HepG2 (cell line): ENCODE measurements around the gene ZNF697. TPM values are rescaled to one million over a fixed set of nuclear protein-coding genes. Genes with fewer than 3 reads are reported as not detected.

Experiments
- ATAC-seq: fragments of 200-7000 bp; cut with Tn5 transposase; 3 replicates; pipeline ENCODE4 v1.9.1; 2020; ENCODE audit warnings: mild to moderate bottlenecking, moderate library complexity
- BruUV-seq: library from RNA; stranded (reverse); fragments of 400-500 nt; replicated peaks from 2 replicates; lab custom pipeline; 2021; lab: Mats Ljungman, UMichigan
- CTCF ChIA-PET: fragments of 300-600 bp; formaldehyde crosslinking; extraction: SDS; loops from one replicate; lab custom pipeline; 2021; ENCODE audit warnings: low total read pairs, inconsistent platforms, low intra/inter-chr PET ratio; lab: Yijun Ruan, JAX
- POLR2A ChIA-PET: fragments of 350-600 bp; sonication (Branson Sonifier 250); formaldehyde crosslinking; loops from one replicate; lab custom pipeline; 2020; ENCODE audit warnings: antibody characterized with exemption, inconsistent platforms; lab: Yijun Ruan, JAX
- DNase-seq: peaks from one replicate; pipeline ENCODE4 v3.0.0-alpha.2; 2015; ENCODE audit warnings: low spot score
- FAIRE-seq: peaks from 3 replicates; lab custom pipeline; 2011; peaks lifted over from hg19 to GRCh38; lab: Jason Lieb, UNC
- H2AFZ ChIP-seq: one replicate; pipeline ENCODE4 v1.6.1; 2011; ENCODE audit warnings: low read length, inconsistent platforms
- H3K27ac ChIP-seq: fragments of 300-600 bp; 3 replicates; pipeline ENCODE4 v1.8.0; 2011; ENCODE audit warnings: mixed run types, mild to moderate bottlenecking, mixed read lengths, low read length, inconsistent platforms; ENCODE audit not compliant: insufficient read depth; ENCODE audit errors: extremely low read length
- H3K27me3 ChIP-seq, 2 experiments: fragments of 200-600 bp in 1 of 2; 2 replicates in 1 of 2; 3 replicates in 1 of 2; pipeline versions ENCODE4 v1.6.0 to v1.8.0; 2011; ENCODE audit warnings: low read length in 2 of 2, mild to moderate bottlenecking in 2 of 2, moderate library complexity in 2 of 2, inconsistent platforms in 1 of 2; ENCODE audit not compliant: insufficient read depth in 2 of 2, control insufficient read depth in 1 of 2
- H3K36me3 ChIP-seq, 2 experiments: fragments of 200-600 bp in 1 of 2; replicated peaks in 1 of 2; 2 replicates in 1 of 2; 3 replicates in 1 of 2; pipeline versions ENCODE4 v1.5.1 to v1.8.0; 2011; ENCODE audit warnings: low read length in 2 of 2, inconsistent platforms in 1 of 2; ENCODE audit not compliant: insufficient read depth in 2 of 2, control insufficient read depth in 1 of 2
- H3K4me1 ChIP-seq: 2 replicates; pipeline ENCODE4 v1.5.1; 2012; ENCODE audit warnings: low read length, inconsistent platforms; ENCODE audit not compliant: insufficient read depth
- H3K4me2 ChIP-seq: 2 replicates; pipeline ENCODE4 v1.6.0; 2011; ENCODE audit warnings: low read depth, low read length, inconsistent platforms
- H3K4me3 ChIP-seq, 3 experiments: fragments of 200-600 bp in 1 of 3; sonication (generic), shearing (Covaris generic) in 1 of 3; replicated peaks in 1 of 3; 2 replicates each; pipeline ENCODE4 v1.5.1; 2011 to 2016; ENCODE audit warnings: low read length in 3 of 3, inconsistent platforms in 2 of 3, low read depth in 2 of 3, mild to moderate bottlenecking in 2 of 3, control low read depth in 1 of 3, mixed read lengths in 1 of 3; ENCODE audit not compliant: insufficient read depth in 1 of 3
- H3K79me2 ChIP-seq: one replicate; pipeline ENCODE4 v1.6.1; 2011; ENCODE audit warnings: low read length, inconsistent platforms; ENCODE audit not compliant: insufficient read depth
- H3K9ac ChIP-seq: 2 replicates; pipeline ENCODE4 v1.6.0; 2011; ENCODE audit warnings: mild to moderate bottlenecking, low read depth, low read length, inconsistent platforms; ENCODE audit not compliant: insufficient read depth
- H3K9me3 ChIP-seq: 2 replicates; pipeline ENCODE4 v1.5.1; 2012; ENCODE audit warnings: mild to moderate bottlenecking, low read length
- H4K20me1 ChIP-seq: 2 replicates; pipeline ENCODE4 v1.6.0; 2011; ENCODE audit warnings: inconsistent platforms, mild to moderate bottlenecking, low read length, moderate library complexity; ENCODE audit not compliant: insufficient read depth
- ARHGAP35 ChIP-seq: sonication (generic); formaldehyde crosslinking; IDR thresholded peaks from 2 replicates; pipeline ENCODE4 v1.9.0; 2022; ENCODE audit warnings: mild to moderate bottlenecking, inconsistent platforms, moderate library complexity, missing genetic modification reagents, borderline replicate concordance
- FOSL2 ChIP-seq: sonication (generic); formaldehyde crosslinking; IDR thresholded peaks from 2 replicates; pipeline ENCODE4 v1.4.0; 2020; ENCODE audit warnings: missing genetic modification reagents
- HIC2 ChIP-seq: sonication (generic); formaldehyde crosslinking; IDR thresholded peaks from 2 replicates; pipeline ENCODE4 v1.9.0; 2022; ENCODE audit warnings: low read depth, missing genetic modification reagents
- JARID2 ChIP-seq: sonication (generic); formaldehyde crosslinking; IDR thresholded peaks from 2 replicates; pipeline ENCODE4 v1.8.1; 2023; ENCODE audit warnings: missing genetic modification reagents, inconsistent platforms; ENCODE audit not compliant: insufficient replicate concordance
- KDM3A ChIP-seq: IDR thresholded peaks from 2 replicates; pipeline ENCODE4 v1.6.1; 2018; ENCODE audit warnings: low read depth, missing compliant biosample characterization
- KLF6 ChIP-seq: IDR thresholded peaks from 2 replicates; pipeline ENCODE4 v1.8.0; 2016; ENCODE audit warnings: missing biosample characterization, missing genetic modification reagents
- STAG1 ChIP-seq: sonication (generic); formaldehyde crosslinking; IDR thresholded peaks from 2 replicates; pipeline ENCODE4 v1.4.0; 2020; ENCODE audit warnings: missing genetic modification reagents
- TOE1 ChIP-seq: sonication (generic); formaldehyde crosslinking; IDR thresholded peaks from 2 replicates; pipeline ENCODE4 v1.4.0; 2020; ENCODE audit warnings: mild to moderate bottlenecking, missing genetic modification reagents
- ZNF235 ChIP-seq: sonication (generic); formaldehyde crosslinking; IDR thresholded peaks from 2 replicates; pipeline ENCODE4 v1.8.1; 2023; ENCODE audit warnings: mild to moderate bottlenecking, missing genetic modification reagents, borderline replicate concordance
- ZNF263 ChIP-seq: sonication (generic); formaldehyde crosslinking; IDR thresholded peaks from 2 replicates; pipeline ENCODE4 v1.4.0; 2020; ENCODE audit warnings: missing genetic modification reagents
- ZNF605 ChIP-seq: sonication (generic); formaldehyde crosslinking; IDR thresholded peaks from 2 replicates; pipeline ENCODE4 v1.8.0; 2022; ENCODE audit warnings: mild to moderate bottlenecking, missing genetic modification reagents
- ZNF609 ChIP-seq: sonication (generic); formaldehyde crosslinking; IDR thresholded peaks from 2 replicates; pipeline ENCODE4 v1.4.0; 2020; ENCODE audit warnings: mild to moderate bottlenecking, missing genetic modification reagents, borderline replicate concordance
- ZNF773 ChIP-seq: sonication (generic); formaldehyde crosslinking; IDR thresholded peaks from 2 replicates; pipeline ENCODE4 v1.4.0; 2020; ENCODE audit warnings: missing genetic modification reagents, borderline replicate concordance
- WGBS: methylation state at CpG from one replicate; pipeline ENCODE4 v1.1.6; 2017; ENCODE audit warnings: low lambda C conversion rate; 5-methylcytosine and 5-hydroxymethylcytosine counted together
- in situ Hi-C: cut with HindIII; loops from 2 replicates; pipeline ENCODE4 v1.10.0; 2017; ENCODE audit warnings: low pct_unique_long_range_greater_than_20kb; ENCODE audit not compliant: extremely low pct_ligation_motif_present
- intact Hi-C: fragments of 100-400 bp; cut with micrococcal nuclease; formaldehyde crosslinking; loops from one replicate; pipeline ENCODE4 v1.10.0; 2022; ENCODE audit not compliant: unreplicated experiment
- polyA plus RNA-seq, 8 experiments: library from polyadenylated mRNA; depleted of rRNA in 3 of 8; stranded (reverse) in 7 of 8; unstranded in 1 of 8; fragments of >200 nt; fragmentation: Illumina TruSeq in 4 of 8; extraction: Trizol in 4 of 8; gene quantifications; 2 replicates each; pipeline versions ENCODE4 v1.2.1 to v1.2.3, GENCODE V29; 2011 to 2016; ENCODE audit warnings: low read depth in 4 of 8, missing spikeins in 1 of 8, mixed read lengths in 1 of 8; ENCODE audit not compliant: insufficient read depth in 1 of 8
- total RNA-seq, 5 experiments: library from RNA; depleted of rRNA; stranded (reverse); fragments of >200 nt; fragmentation: Illumina TruSeq; extraction: Trizol; gene quantifications; 2 replicates each; pipeline ENCODE4 v1.2.3, GENCODE V29; 2016; ENCODE audit warnings: low read depth in 1 of 5

ZNF697 gene
- total and polyA plus RNA-seq, 2 of the 13 experiments (the other 11 are each of a cell fraction or from before 2014, with no cell fraction given): 2.3 to 7.1 TPM

GRCh38 chr1:119600561-119600960 lies 47.5 kb downstream of the ZNF697 start (continued):
- TF ChIP-seq ZNF609: no peak

- H3K27me3 ChIP-seq: no peaks in the 10 kb centered on the region
- no peaks in the 10 kb centered on the region for H3K79me2 ChIP-seq
- no peaks in the 10 kb centered on the region for H3K36me3 ChIP-seq
- no TSS peak for BruUV-seq
- CTCF ChIA-PET: no interaction called here
- in situ Hi-C loops: no loop called here
- TF ChIP-seq KDM3A (no peak), FOSL2 (CRISPR knock-in tag) (no peak), HIC2 (CRISPR knock-in tag) (no peak), ZNF605 (CRISPR knock-in tag) (no peak), ZNF773 (CRISPR knock-in tag) (no peak), KLF6 (CRISPR knock-in tag) (no peak), JARID2 (no peak), ZNF235 (CRISPR knock-in tag) (no peak), ARHGAP35 (CRISPR knock-in tag) (no peak), ZNF263 (no peak), STAG1 (CRISPR knock-in tag) (no peak), TOE1 (CRISPR knock-in tag) (no peak)
- no peaks in the 10 kb centered on the region for H3K9me3 ChIP-seq
- H3K4me2 ChIP-seq: no peak overlapping the region
- WGBS: 4% methylated on average over 2 of the region's 2 CpGs
- no peaks in the 10 kb centered on the region for H4K20me1 ChIP-seq
- intact Hi-C loops: loop anchor here (10.0 kb wide), 1 partner anchor 51 kb away; no protein-coding TSS in a partner anchor
- DNase-seq: no peak
- H3K4me3 ChIP-seq: no peak overlapping the region
- ATAC-seq: no peak
- H3K9ac ChIP-seq: no peak overlapping the region
- H2AFZ ChIP-seq: no peak overlapping the region
- H3K27ac ChIP-seq: no peak overlapping the region
- POLR2A ChIA-PET: no interaction called here
- FAIRE-seq: no peak
- H3K4me1 ChIP-seq: no peaks in the 10 kb centered on the region
Observed at GRCh38 chr1:119595606-119596005, 52.5 kb downstream of the ZNF697 start.
